HTR-8/SVneo (cell line): ENCODE results near the gene UBE4B.

Experiments
- DNase-seq: peaks from one replicate; pipeline ENCODE4 v3.0.0; 2011; ENCODE audit warnings: low spot score, mixed read lengths; ENCODE audit not compliant: insufficient read length
- FAIRE-seq: peaks from 2 replicates; lab custom pipeline; 2011; peaks lifted over from hg19 to GRCh38; lab: Jason Lieb, UNC

UBE4B gene

GRCh38 chr1:10161541-10162290 is 129.0 kb downstream of the UBE4B start:
- FAIRE-seq = no peak
- DNase-seq = no peak

- DNase-seq (no peak), FAIRE-seq (no peak)
Observed at GRCh38 chr1:10168912-10169514, 136.3 kb downstream of the UBE4B start.

- FAIRE-seq = no peak
- DNase-seq = no peak
Observed at GRCh38 chr1:10170239-10170574, 137.4 kb downstream of the UBE4B start.

GRCh38 chr1:10171105-10171767 is 138.5 kb downstream of the UBE4B start:
- FAIRE-seq = no peak

GRCh38 chr1:10171995-10172669 is 139.4 kb downstream of the UBE4B start:
- DNase-seq (no peak), FAIRE-seq (no peak)

More at GRCh38 chr1:10171105-10171767, 138.5 kb downstream of the UBE4B start:
- no peak for DNase-seq

GRCh38 chr1:10173582-10173981 is 140.8 kb downstream of the UBE4B start:
- DNase-seq (no peak), FAIRE-seq (no peak)

GRCh38 chr1:10177876-10178275 is 145.1 kb downstream of the UBE4B start:
- FAIRE-seq = no peak

GRCh38 chr1:10178597-10179405 is 146.0 kb downstream of the UBE4B start:
- FAIRE-seq (no peak), DNase-seq (no peak)

More at GRCh38 chr1:10177876-10178275, 145.1 kb downstream of the UBE4B start:
- DNase-seq = no peak

- FAIRE-seq (no peak), DNase-seq (no peak)
Observed at GRCh38 chr1:10179406-10180091, 146.8 kb downstream of the UBE4B start.

- FAIRE-seq = no peak
- DNase-seq = no peak
Observed at GRCh38 chr1:10181154-10181553, 148.4 kb downstream of the UBE4B start.

- FAIRE-seq = no peak
Observed at GRCh38 chr1:10185759-10186158, 153.0 kb downstream of the UBE4B start.

GRCh38 chr1:10186331-10187025 is 153.7 kb downstream of the UBE4B start:
- FAIRE-seq = peak; percentile 76

More at GRCh38 chr1:10185759-10186158, 153.0 kb downstream of the UBE4B start:
- no peak for DNase-seq

GRCh38 chr1:10187026-10187334 is 154.2 kb downstream of the UBE4B start:
- FAIRE-seq (no peak), DNase-seq (no peak)

More at GRCh38 chr1:10186331-10187025, 153.7 kb downstream of the UBE4B start:
- no peak for DNase-seq

- DNase-seq (no peak), FAIRE-seq (no peak)
Observed at GRCh38 chr1:10188133-10188650, 155.4 kb downstream of the UBE4B start.

GRCh38 chr1:10189659-10190058 is 156.9 kb downstream of the UBE4B start:
- no peak for FAIRE-seq
- DNase-seq = no peak

GRCh38 chr1:10192263-10192662 is 159.5 kb downstream of the UBE4B start:
- FAIRE-seq = no peak

GRCh38 chr1:10193288-10193687 is 160.5 kb downstream of the UBE4B start:
- FAIRE-seq (no peak), DNase-seq (no peak)

More at GRCh38 chr1:10192263-10192662, 159.5 kb downstream of the UBE4B start:
- no peak for DNase-seq

- FAIRE-seq (no peak), DNase-seq (no peak)
Observed at GRCh38 chr1:10195570-10195969, 162.8 kb downstream of the UBE4B start.

GRCh38 chr1:10196976-10197375 is 164.2 kb downstream of the UBE4B start:
- FAIRE-seq (no peak), DNase-seq (no peak)
